OCI-LY1 (cell line): ENCODE results near the gene MFAP3.
"Not testable (repeated sequence)": the region's sequence is repeated elsewhere in the genome, so short reads cannot be mapped to it uniquely, and the experiment has no call there.

Experiments
- H2AFZ ChIP-seq: fragments of 200-600 bp; sonication (generic), shearing (Covaris generic); 2 replicates; pipeline ENCODE4 v1.6.0; 2014; ENCODE audit warnings: antibody characterized with exemption, mild to moderate bottlenecking, low read length
- H3F3A ChIP-seq: fragments of 200-600 bp; sonication (generic), shearing (Covaris generic); 2 replicates; pipeline ENCODE4 v1.6.0; 2014; ENCODE audit warnings: mild to moderate bottlenecking, antibody characterized with exemption, low read length, moderate library complexity; ENCODE audit not compliant: insufficient read depth
- H3K27ac ChIP-seq: fragments of 200-600 bp; sonication (generic); 2 replicates; pipeline ENCODE4 v1.5.1; 2014; ENCODE audit warnings: low read length, mixed run types, mild to moderate bottlenecking, low read depth; ENCODE audit not compliant: poor library complexity, severe bottlenecking
- H3K27me3 ChIP-seq: fragments of 200-600 bp; sonication (generic); 2 replicates; pipeline ENCODE4 v1.6.0; 2014; ENCODE audit warnings: antibody characterized with exemption, mild to moderate bottlenecking, low read length, moderate library complexity; ENCODE audit not compliant: insufficient read depth
- H3K36me3 ChIP-seq: fragments of 200-600 bp; sonication (generic); 2 replicates; pipeline ENCODE4 v1.6.1; 2014; ENCODE audit warnings: mild to moderate bottlenecking, antibody characterized with exemption, low read length, moderate library complexity, mixed read lengths; ENCODE audit not compliant: insufficient read depth
- H3K4me1 ChIP-seq: fragments of 200-600 bp; sonication (generic); 2 replicates; pipeline ENCODE4 v1.5.1; 2014; ENCODE audit warnings: mild to moderate bottlenecking, low read length, moderate library complexity; ENCODE audit not compliant: insufficient read depth, severe bottlenecking
- H3K4me2 ChIP-seq: fragments of 200-600 bp; sonication (generic), shearing (Covaris generic); 2 replicates; pipeline ENCODE4 v1.6.1; 2014; ENCODE audit warnings: low read length
- H3K4me3 ChIP-seq: fragments of 200-600 bp; sonication (generic); 2 replicates; pipeline ENCODE4 v1.5.1; 2014; ENCODE audit warnings: low read length, low read depth, mild to moderate bottlenecking, mixed read lengths; ENCODE audit not compliant: poor library complexity, severe bottlenecking
- H3K79me2 ChIP-seq: fragments of 200-600 bp; shearing (Covaris generic); 2 replicates; pipeline ENCODE4 v1.6.1; 2016; ENCODE audit warnings: mixed run types, low read length, mixed read lengths; ENCODE audit not compliant: insufficient read depth
- H3K9ac ChIP-seq: fragments of 200-600 bp; sonication (generic), shearing (Covaris generic); 2 replicates; pipeline ENCODE4 v1.6.1; 2014; ENCODE audit warnings: mild to moderate bottlenecking, low read length, mixed read lengths
- H3K9me2 ChIP-seq: fragments of 200-600 bp; sonication (generic), shearing (Covaris generic); 2 replicates; pipeline ENCODE4 v1.6.1; 2014; ENCODE audit warnings: low read depth, mild to moderate bottlenecking, low read length, mixed read lengths
- H3K9me3 ChIP-seq: fragments of 200-600 bp; shearing (Covaris generic); 2 replicates; pipeline ENCODE4 v1.6.1; 2014; ENCODE audit warnings: low read length, mixed read lengths
- H4K20me1 ChIP-seq: fragments of 200-600 bp; sonication (generic), shearing (Covaris generic); 2 replicates; pipeline ENCODE4 v1.6.0; 2016; ENCODE audit warnings: mild to moderate bottlenecking, low read length; ENCODE audit not compliant: insufficient read depth
- CTCF ChIP-seq: fragments of 200-600 bp; sonication (generic), shearing (Covaris generic); IDR thresholded peaks from 2 replicates; pipeline ENCODE4 v1.5.1; 2017; ENCODE audit warnings: mild to moderate bottlenecking, antibody characterized with exemption, low read length, moderate library complexity, mixed read lengths
- EZH2 ChIP-seq: fragments of 200-600 bp; sonication (generic), shearing (Covaris generic); IDR thresholded peaks from 2 replicates; pipeline ENCODE4 v1.8.0; 2017; ENCODE audit warnings: borderline replicate concordance, mixed run types, mild to moderate bottlenecking, antibody characterized with exemption, low read length, moderate library complexity, mixed read lengths

MFAP3 gene

DNA sequence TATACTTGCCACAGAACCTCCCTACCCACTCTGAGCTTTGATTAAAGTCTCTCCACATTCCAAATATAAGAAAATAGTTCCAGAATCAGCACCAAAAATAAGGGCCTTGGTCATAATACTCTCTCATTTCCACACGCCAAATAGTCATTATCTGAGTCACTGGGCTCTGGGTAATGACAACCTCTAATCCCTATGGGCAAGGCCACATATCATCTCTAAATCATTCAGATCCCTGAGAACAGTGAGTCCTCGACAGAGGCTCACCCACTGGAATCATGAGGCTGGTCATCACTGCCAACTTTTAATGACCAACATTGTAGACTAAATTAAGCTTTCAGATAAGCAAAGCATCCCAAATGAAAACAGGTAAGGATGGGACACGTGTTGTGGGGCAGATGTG lies 28.1 kb upstream of the MFAP3 start:
- H3K27ac ChIP-seq = no peak overlapping the region
- TF ChIP-seq EZH2 = no peak
- TF ChIP-seq CTCF = no peak
- H3K4me2 ChIP-seq = no peak overlapping the region
- no peaks in the 10 kb centered on the region for H3K79me2 ChIP-seq
- peaks cover 13% of the 10 kb centered on the region; the same call in 1 of the 2 replicates for H3K36me3 ChIP-seq
- no peaks in the 10 kb centered on the region for H3K9me3 ChIP-seq
- H3K4me3 ChIP-seq = no peak overlapping the region
- no peaks in the 10 kb centered on the region for H3K9me2 ChIP-seq
- H4K20me1 ChIP-seq = no peaks in the 10 kb centered on the region
- no peak overlapping the region for H3K9ac ChIP-seq
- H2AFZ ChIP-seq = no peak overlapping the region
- H3F3A ChIP-seq = no peaks in the 10 kb centered on the region
- no peaks in the 10 kb centered on the region for H3K27me3 ChIP-seq
- no peaks in the 10 kb centered on the region for H3K4me1 ChIP-seq

DNA sequence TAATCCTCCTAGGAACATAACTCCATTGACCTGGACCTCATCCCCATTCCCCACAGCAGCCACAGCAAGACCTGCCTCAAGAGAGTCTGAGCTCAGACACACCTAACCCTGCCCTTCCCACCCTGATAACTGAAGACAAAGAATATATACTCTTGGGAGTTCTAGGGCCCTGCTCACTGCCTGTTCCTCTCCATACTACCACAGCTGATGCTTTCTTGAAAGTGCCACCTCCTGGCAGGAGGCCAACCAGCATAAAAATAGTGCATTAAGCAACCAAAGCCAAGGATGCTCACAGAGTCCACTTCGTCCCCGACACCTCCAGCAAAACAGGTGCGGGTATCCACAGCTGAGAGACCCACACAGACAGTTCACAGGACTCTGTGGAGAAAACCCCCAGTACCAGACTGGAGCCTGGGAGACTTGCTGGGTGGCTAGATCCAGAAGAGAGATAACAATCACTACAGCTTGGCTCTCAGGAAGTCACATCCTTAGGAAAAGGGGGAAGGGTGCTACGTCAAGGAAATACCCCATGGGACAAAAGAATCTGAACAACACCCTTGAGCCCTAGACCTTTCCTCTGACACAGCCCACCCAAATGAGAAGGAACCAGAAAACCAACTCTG lies 23.6 kb upstream of the MFAP3 start:
- Histone ChIP-seq H3K79me2 (no peaks in the 10 kb centered on the region), H3F3A (no peaks in the 10 kb centered on the region), H3K9ac (no peak overlapping the region), H3K36me3 (peaks cover 20% of the 10 kb centered on the region), H2AFZ (no peak overlapping the region), H3K4me3 (no peak overlapping the region), H4K20me1 (no peaks in the 10 kb centered on the region), H3K27me3 (no peaks in the 10 kb centered on the region), H3K27ac (no peak overlapping the region), H3K9me2 (no peaks in the 10 kb centered on the region), H3K9me3 (0 out of 2 replicates have a peak, but pooled peaks cover 3% of the 10 kb centered on the region), H3K4me1 (no peaks in the 10 kb centered on the region), H3K4me2 (no peak overlapping the region)
- TF ChIP-seq EZH2 (no peak), CTCF (no peak)

GRCh38 chr5:154018919-154019318 lies 19.8 kb upstream of the MFAP3 start:
- H3K36me3 ChIP-seq = peaks cover 12% of the 10 kb centered on the region
- H2AFZ ChIP-seq, H3K9me3 ChIP-seq, H3K4me3 ChIP-seq, H3K9ac ChIP-seq, H3K79me2 ChIP-seq, H3K9me2 ChIP-seq, H3K27me3 ChIP-seq, H3K27ac ChIP-seq, H4K20me1 ChIP-seq, H3F3A ChIP-seq, H3K4me2 ChIP-seq, H3K4me1 ChIP-seq: not testable (repeated sequence)

DNA sequence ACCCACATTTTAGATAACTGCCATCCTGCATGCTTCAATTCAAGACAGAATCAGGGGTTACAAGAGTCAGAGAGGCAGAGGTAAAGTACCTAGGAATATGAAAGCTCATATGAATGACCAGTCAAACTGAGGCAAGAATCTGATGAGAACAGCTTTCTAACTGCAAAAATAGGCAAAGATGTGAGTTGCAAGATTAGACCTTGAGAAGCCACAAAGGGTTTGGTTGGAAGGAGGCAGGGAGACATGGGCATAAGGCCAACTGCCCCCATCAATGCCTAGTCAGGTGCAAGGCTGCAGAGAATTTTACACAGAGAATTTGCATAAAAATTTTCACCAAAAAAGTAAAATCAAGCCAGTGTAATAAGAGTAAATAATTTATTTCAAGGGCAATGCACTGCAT lies 12.8 kb upstream of the MFAP3 start:
- Histone ChIP-seq H4K20me1 (no peaks in the 10 kb centered on the region), H3K27me3 (no peaks in the 10 kb centered on the region), H3K9ac (no peak overlapping the region), H3K36me3 (peaks cover 38% of the 10 kb centered on the region), H3K4me1 (no peaks in the 10 kb centered on the region), H3K9me2 (no peaks in the 10 kb centered on the region), H3K4me3 (no peak overlapping the region), H3K79me2 (no peaks in the 10 kb centered on the region), H3K9me3 (no peaks in the 10 kb centered on the region), H2AFZ (no peak overlapping the region), H3K27ac (no peak overlapping the region), H3K4me2 (no peak overlapping the region), H3F3A (no peaks in the 10 kb centered on the region)
- TF ChIP-seq CTCF = no peak
- TF ChIP-seq EZH2 = no peak
